GM23338 (cell line): ENCODE results near the gene IPPK. TPM values are rescaled to one million over a fixed set of nuclear protein-coding genes. Genes with fewer than 3 reads are reported as not detected.

ENCODE experiments used
- ATAC-seq: fragments of 200-7000 bp; cut with Tn5 transposase; 3 replicates; pipeline ENCODE4 v1.9.1; 2020
- DNase-seq: peaks from one replicate; pipeline ENCODE4 v3.0.0-alpha.2; 2015; ENCODE audit warnings: low spot score
- H2AFZ ChIP-seq: fragments of 200-600 bp; sonication (generic); 2 replicates; pipeline ENCODE4 v1.8.0; 2016; ENCODE audit warnings: antibody characterized with exemption, mild to moderate bottlenecking, moderate library complexity
- H3F3A ChIP-seq: fragments of 200-600 bp; sonication (generic); replicated peaks from 2 replicates; pipeline ENCODE4 v1.8.0; 2017; ENCODE audit warnings: antibody characterized with exemption, mixed run types, low read depth
- H3K27ac ChIP-seq: fragments of 200-600 bp; sonication (generic); 2 replicates; pipeline ENCODE4 v1.6.1; 2016; ENCODE audit warnings: low read depth
- H3K27me3 ChIP-seq: fragments of 200-600 bp; sonication (generic); 2 replicates; pipeline ENCODE4 v1.8.0; 2016; ENCODE audit warnings: mild to moderate bottlenecking, mixed run types, moderate library complexity; ENCODE audit not compliant: insufficient read depth
- H3K36me3 ChIP-seq: fragments of 200-600 bp; sonication (generic); 2 replicates; pipeline ENCODE4 v1.8.0; 2016; ENCODE audit warnings: mild to moderate bottlenecking; ENCODE audit not compliant: insufficient read depth
- H3K4me1 ChIP-seq: fragments of 200-600 bp; sonication (generic); 2 replicates; pipeline ENCODE4 v1.8.0; 2016; ENCODE audit warnings: mild to moderate bottlenecking, moderate library complexity; ENCODE audit not compliant: insufficient read depth
- H3K4me2 ChIP-seq: fragments of 200-600 bp; sonication (generic); 2 replicates; pipeline ENCODE4 v1.7.1; 2017; ENCODE audit warnings: mixed run types
- H3K4me3 ChIP-seq: fragments of 200-600 bp; sonication (generic); 2 replicates; pipeline ENCODE4 v1.6.1; 2016; ENCODE audit warnings: mixed run types
- H3K79me2 ChIP-seq: fragments of 200-600 bp; sonication (generic); replicated peaks from 2 replicates; pipeline ENCODE4 v1.8.0; 2017; ENCODE audit warnings: mild to moderate bottlenecking; ENCODE audit not compliant: insufficient read depth
- H3K9me2 ChIP-seq: fragments of 200-600 bp; sonication (generic); 2 replicates; pipeline ENCODE4 v1.8.0; 2017; ENCODE audit not compliant: insufficient read depth
- H4K20me1 ChIP-seq: fragments of 200-600 bp; sonication (generic); replicated peaks from 2 replicates; pipeline ENCODE4 v1.8.0; 2017; ENCODE audit warnings: mild to moderate bottlenecking; ENCODE audit not compliant: insufficient read depth
- H3K27ac Mint-ChIP-seq: 2 replicates; pipeline ENCODE4 v1.8.0; 2020; ENCODE audit warnings: inconsistent platforms, mild to moderate bottlenecking, moderate library complexity, mixed read lengths
- H3K27me3 Mint-ChIP-seq: 3 replicates; pipeline ENCODE4 v1.8.0; 2022; ENCODE audit warnings: low read depth, mild to moderate bottlenecking, moderate library complexity, mixed read lengths, inconsistent platforms; ENCODE audit not compliant: insufficient read depth, poor library complexity
- H3K36me3 Mint-ChIP-seq: 3 replicates; pipeline ENCODE4 v1.8.0; 2021; ENCODE audit warnings: low read depth, mild to moderate bottlenecking, inconsistent platforms, moderate library complexity, mixed read lengths
- H3K4me1 Mint-ChIP-seq: 3 replicates; pipeline ENCODE4 v1.8.0; 2020; ENCODE audit warnings: mild to moderate bottlenecking, inconsistent platforms, mixed read lengths
- H3K4me3 Mint-ChIP-seq: 3 replicates; pipeline ENCODE4 v1.8.0; 2021; ENCODE audit warnings: moderate library complexity, mild to moderate bottlenecking, inconsistent platforms, mixed read lengths
- H3K9me3 Mint-ChIP-seq: 3 replicates; pipeline ENCODE4 v1.8.0; 2020; ENCODE audit warnings: moderate library complexity, mild to moderate bottlenecking, inconsistent platforms, mixed read lengths
- CREB1 ChIP-seq: fragments of 250-450 bp; sonication (Bioruptor Pico); IDR thresholded peaks from 2 replicates; pipeline ENCODE4 v1.5.0; 2020; ENCODE audit warnings: low read depth, mild to moderate bottlenecking, moderate library complexity
- EZH2 ChIP-seq: fragments of 200-600 bp; sonication (generic); IDR thresholded peaks from one replicate; pipeline ENCODE4 v1.8.0; 2017; ENCODE audit warnings: antibody characterized with exemption, mild to moderate bottlenecking, low read depth; ENCODE audit not compliant: unreplicated experiment
- EZH2phosphoT487 ChIP-seq: fragments of 200-600 bp; sonication (generic); IDR thresholded peaks from one replicate; pipeline ENCODE4 v1.8.1; 2018; ENCODE audit warnings: antibody characterized with exemption; ENCODE audit not compliant: unreplicated experiment
- JUNB ChIP-seq: IDR thresholded peaks from one replicate; pipeline ENCODE4 v1.6.1; 2016; ENCODE audit warnings: antibody characterized with exemption; ENCODE audit not compliant: unreplicated experiment
- NANOG ChIP-seq: IDR thresholded peaks from 2 replicates; pipeline ENCODE4 v1.6.1; 2016; ENCODE audit warnings: antibody characterized with exemption, borderline replicate concordance
- POLR2AphosphoS5 ChIP-seq: IDR thresholded peaks from 2 replicates; pipeline ENCODE4 v1.6.1; 2016; ENCODE audit warnings: antibody characterized with exemption, low read depth
- STAT1 ChIP-seq: IDR thresholded peaks from one replicate; pipeline ENCODE4 v1.6.1; 2016; ENCODE audit warnings: antibody characterized with exemption; ENCODE audit not compliant: unreplicated experiment
- ZNF331 ChIP-seq: fragments of 250-450 bp; sonication (Bioruptor Pico); IDR thresholded peaks from 2 replicates; pipeline ENCODE4 v1.5.0; 2020; ENCODE audit warnings: low read depth, mild to moderate bottlenecking, moderate library complexity
- polyA plus RNA-seq: library from polyadenylated mRNA; unstranded; fragments of >200 nt; fragmentation: Nextera tagmentation; extraction: Ambion mirVana; gene quantifications from 2 replicates; pipeline ENCODE4 v1.2.1, GENCODE V29; 2016
- total RNA-seq: library from RNA; depleted of rRNA; stranded (reverse); fragments of >200 nt; shearing (Covaris generic); gene quantifications from 2 replicates; pipeline ENCODE4 v1.2.3, GENCODE V29; 2014
- TF ChIP-seq, protein P1 (sequence below): IDR thresholded peaks from 2 replicates; pipeline ENCODE4 v1.6.1; 2016; ENCODE audit warnings: antibody characterized with exemption
- TF ChIP-seq, protein P2 (sequence below): IDR thresholded peaks from one replicate; pipeline ENCODE4 v1.6.1; 2018; ENCODE audit warnings: antibody characterized with exemption; ENCODE audit not compliant: unreplicated experiment
- TF ChIP-seq, protein P3 (sequence below): fragments of 250-450 bp; sonication (Bioruptor Pico); IDR thresholded peaks from 2 replicates; pipeline ENCODE4 v1.5.0; 2020; ENCODE audit warnings: mild to moderate bottlenecking, moderate library complexity

IPPK gene
- total and polyA plus RNA-seq, 2 experiments from 2014 or later, result 6.5 to 17.5 TPM

DNA sequence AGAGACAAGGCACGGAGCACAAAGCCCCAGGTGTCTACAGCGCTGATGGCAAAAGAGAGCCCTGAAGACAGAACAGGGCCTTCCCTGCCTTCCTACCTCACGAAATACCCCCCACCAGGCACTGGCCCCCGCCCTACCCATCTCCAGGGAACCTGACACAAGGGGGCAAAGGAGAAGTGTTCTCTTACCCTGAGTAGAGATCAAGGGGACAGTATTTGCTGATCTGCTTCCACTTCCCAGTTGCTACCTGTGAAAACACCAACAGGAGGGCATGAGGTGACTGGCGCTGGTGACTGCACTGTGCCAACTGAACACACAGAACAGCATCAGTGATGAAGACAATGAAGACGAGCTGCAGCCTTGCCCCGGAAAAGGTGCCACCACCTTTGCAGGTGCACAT lies 27.4 kb downstream of the IPPK start (continued):
- TF ChIP-seq EZH2 (no peak), EZH2phosphoT487 (no peak), POLR2AphosphoS5 (no peak), STAT1 (no peak)
- TF ChIP-seq, protein P1, sequence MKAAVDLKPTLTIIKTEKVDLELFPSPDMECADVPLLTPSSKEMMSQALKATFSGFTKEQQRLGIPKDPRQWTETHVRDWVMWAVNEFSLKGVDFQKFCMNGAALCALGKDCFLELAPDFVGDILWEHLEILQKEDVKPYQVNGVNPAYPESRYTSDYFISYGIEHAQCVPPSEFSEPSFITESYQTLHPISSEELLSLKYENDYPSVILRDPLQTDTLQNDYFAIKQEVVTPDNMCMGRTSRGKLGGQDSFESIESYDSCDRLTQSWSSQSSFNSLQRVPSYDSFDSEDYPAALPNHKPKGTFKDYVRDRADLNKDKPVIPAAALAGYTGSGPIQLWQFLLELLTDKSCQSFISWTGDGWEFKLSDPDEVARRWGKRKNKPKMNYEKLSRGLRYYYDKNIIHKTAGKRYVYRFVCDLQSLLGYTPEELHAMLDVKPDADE, result no peak

DNA sequence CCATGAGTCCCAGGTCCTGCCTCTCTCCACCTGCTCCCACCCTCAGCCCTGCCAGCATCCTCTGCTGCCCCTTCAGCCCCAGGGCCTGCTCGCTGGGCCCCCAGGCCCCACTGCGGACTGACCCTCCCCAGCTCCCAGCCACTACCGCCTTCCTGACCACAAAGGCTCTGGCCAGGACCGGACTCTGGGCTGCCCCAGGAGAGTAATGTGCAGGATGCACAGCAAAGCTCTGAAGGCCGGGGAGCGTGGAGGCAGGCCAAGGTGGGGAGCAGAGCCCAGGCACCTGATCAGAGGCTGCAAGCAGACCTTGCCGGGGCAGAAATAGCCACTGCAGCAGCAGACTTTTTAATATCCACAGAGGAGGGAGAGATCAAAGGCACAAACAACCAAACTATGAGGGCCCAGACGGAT lies 27.9 kb downstream of the IPPK start:
- peaks cover 3% of the 10 kb centered on the region; the same call in 1 of the 2 replicates for H3K36me3 ChIP-seq
- no peaks in the 10 kb centered on the region for H3K9me3 Mint-ChIP-seq
- H3K4me1 Mint-ChIP-seq, result no peaks in the 10 kb centered on the region; the same call in 2 of the 3 replicates
- no peaks in the 10 kb centered on the region for H3K27me3 ChIP-seq
- H3K9me2 ChIP-seq, result no peaks in the 10 kb centered on the region
- H2AFZ ChIP-seq, result no peak overlapping the region
- H3K79me2 ChIP-seq, result no peaks in the 10 kb centered on the region
- H3K4me3 Mint-ChIP-seq, result no peak overlapping the region
- no peak for ATAC-seq
- H3K4me2 ChIP-seq, result no peak overlapping the region
- no peak overlapping the region for H3K27ac ChIP-seq
- H3K27me3 Mint-ChIP-seq, result peaks cover 5% of the 10 kb centered on the region
- H3K4me3 ChIP-seq, result no peak overlapping the region
- no peaks in the 10 kb centered on the region for H3F3A ChIP-seq
- peaks cover 8% of the 10 kb centered on the region; the same call in 1 of the 2 replicates for H4K20me1 ChIP-seq
- peaks cover 48% of the 10 kb centered on the region for H3K36me3 Mint-ChIP-seq
- no peak for DNase-seq
- no peak overlapping the region for H3K27ac Mint-ChIP-seq
- H3K4me1 ChIP-seq, result no peaks in the 10 kb centered on the region
- TF ChIP-seq STAT1, result no peak
- TF ChIP-seq, protein P2, sequence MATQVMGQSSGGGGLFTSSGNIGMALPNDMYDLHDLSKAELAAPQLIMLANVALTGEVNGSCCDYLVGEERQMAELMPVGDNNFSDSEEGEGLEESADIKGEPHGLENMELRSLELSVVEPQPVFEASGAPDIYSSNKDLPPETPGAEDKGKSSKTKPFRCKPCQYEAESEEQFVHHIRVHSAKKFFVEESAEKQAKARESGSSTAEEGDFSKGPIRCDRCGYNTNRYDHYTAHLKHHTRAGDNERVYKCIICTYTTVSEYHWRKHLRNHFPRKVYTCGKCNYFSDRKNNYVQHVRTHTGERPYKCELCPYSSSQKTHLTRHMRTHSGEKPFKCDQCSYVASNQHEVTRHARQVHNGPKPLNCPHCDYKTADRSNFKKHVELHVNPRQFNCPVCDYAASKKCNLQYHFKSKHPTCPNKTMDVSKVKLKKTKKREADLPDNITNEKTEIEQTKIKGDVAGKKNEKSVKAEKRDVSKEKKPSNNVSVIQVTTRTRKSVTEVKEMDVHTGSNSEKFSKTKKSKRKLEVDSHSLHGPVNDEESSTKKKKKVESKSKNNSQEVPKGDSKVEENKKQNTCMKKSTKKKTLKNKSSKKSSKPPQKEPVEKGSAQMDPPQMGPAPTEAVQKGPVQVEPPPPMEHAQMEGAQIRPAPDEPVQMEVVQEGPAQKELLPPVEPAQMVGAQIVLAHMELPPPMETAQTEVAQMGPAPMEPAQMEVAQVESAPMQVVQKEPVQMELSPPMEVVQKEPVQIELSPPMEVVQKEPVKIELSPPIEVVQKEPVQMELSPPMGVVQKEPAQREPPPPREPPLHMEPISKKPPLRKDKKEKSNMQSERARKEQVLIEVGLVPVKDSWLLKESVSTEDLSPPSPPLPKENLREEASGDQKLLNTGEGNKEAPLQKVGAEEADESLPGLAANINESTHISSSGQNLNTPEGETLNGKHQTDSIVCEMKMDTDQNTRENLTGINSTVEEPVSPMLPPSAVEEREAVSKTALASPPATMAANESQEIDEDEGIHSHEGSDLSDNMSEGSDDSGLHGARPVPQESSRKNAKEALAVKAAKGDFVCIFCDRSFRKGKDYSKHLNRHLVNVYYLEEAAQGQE, result no peak
- TF ChIP-seq, protein P3, sequence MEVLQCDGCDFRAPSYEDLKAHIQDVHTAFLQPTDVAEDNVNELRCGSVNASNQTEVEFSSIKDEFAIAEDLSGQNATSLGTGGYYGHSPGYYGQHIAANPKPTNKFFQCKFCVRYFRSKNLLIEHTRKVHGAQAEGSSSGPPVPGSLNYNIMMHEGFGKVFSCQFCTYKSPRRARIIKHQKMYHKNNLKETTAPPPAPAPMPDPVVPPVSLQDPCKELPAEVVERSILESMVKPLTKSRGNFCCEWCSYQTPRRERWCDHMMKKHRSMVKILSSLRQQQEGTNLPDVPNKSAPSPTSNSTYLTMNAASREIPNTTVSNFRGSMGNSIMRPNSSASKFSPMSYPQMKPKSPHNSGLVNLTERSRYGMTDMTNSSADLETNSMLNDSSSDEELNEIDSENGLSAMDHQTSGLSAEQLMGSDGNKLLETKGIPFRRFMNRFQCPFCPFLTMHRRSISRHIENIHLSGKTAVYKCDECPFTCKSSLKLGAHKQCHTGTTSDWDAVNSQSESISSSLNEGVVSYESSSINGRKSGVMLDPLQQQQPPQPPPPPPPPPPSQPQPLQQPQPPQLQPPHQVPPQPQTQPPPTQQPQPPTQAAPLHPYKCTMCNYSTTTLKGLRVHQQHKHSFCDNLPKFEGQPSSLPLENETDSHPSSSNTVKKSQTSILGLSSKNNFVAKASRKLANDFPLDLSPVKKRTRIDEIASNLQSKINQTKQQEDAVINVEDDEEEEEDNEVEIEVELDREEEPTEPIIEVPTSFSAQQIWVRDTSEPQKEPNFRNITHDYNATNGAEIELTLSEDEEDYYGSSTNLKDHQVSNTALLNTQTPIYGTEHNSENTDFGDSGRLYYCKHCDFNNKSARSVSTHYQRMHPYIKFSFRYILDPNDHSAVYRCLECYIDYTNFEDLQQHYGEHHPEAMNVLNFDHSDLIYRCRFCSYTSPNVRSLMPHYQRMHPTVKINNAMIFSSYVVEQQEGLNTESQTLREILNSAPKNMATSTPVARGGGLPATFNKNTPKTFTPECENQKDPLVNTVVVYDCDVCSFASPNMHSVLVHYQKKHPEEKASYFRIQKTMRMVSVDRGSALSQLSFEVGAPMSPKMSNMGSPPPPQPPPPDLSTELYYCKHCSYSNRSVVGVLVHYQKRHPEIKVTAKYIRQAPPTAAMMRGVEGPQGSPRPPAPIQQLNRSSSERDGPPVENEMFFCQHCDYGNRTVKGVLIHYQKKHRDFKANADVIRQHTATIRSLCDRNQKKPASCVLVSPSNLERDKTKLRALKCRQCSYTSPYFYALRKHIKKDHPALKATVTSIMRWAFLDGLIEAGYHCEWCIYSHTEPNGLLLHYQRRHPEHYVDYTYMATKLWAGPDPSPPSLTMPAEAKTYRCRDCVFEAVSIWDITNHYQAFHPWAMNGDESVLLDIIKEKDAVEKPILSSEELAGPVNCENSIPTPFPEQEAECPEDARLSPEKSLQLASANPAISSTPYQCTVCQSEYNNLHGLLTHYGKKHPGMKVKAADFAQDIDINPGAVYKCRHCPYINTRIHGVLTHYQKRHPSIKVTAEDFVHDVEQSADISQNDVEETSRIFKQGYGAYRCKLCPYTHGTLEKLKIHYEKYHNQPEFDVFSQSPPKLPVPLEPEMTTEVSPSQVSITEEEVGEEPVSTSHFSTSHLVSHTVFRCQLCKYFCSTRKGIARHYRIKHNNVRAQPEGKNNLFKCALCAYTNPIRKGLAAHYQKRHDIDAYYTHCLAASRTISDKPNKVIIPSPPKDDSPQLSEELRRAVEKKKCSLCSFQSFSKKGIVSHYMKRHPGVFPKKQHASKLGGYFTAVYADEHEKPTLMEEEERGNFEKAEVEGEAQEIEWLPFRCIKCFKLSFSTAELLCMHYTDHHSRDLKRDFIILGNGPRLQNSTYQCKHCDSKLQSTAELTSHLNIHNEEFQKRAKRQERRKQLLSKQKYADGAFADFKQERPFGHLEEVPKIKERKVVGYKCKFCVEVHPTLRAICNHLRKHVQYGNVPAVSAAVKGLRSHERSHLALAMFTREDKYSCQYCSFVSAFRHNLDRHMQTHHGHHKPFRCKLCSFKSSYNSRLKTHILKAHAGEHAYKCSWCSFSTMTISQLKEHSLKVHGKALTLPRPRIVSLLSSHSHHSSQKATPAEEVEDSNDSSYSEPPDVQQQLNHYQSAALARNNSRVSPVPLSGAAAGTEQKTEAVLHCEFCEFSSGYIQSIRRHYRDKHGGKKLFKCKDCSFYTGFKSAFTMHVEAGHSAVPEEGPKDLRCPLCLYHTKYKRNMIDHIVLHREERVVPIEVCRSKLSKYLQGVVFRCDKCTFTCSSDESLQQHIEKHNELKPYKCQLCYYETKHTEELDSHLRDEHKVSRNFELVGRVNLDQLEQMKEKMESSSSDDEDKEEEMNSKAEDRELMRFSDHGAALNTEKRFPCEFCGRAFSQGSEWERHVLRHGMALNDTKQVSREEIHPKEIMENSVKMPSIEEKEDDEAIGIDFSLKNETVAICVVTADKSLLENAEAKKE (CRISPR knock-in tag), result no peak
- TF ChIP-seq ZNF331, result no peak
- TF ChIP-seq EZH2phosphoT487, result no peak
- no peak for TF ChIP-seq EZH2
- no peak for TF ChIP-seq CREB1 (CRISPR knock-in tag)
- TF ChIP-seq POLR2AphosphoS5, result no peak
- TF ChIP-seq NANOG, result no peak
- TF ChIP-seq, protein P1, result no peak
- TF ChIP-seq JUNB, result no peak
